Measurements from ENCODE around the gene USP7. TPM values are rescaled to one million over a fixed set of nuclear protein-coding genes. Genes with fewer than 3 reads are reported as not detected.
"Not testable (repeated sequence)": the region's sequence is repeated elsewhere in the genome, so short reads cannot be mapped to it uniquely, and the experiment has no call there.

Gene USP7
- total RNA-seq, 1 experiment from 2014 or later, result 148 TPM

- no TSS peak for BruUV-seq (replicated peaks)
Observed at GRCh38 chr16:8982816-8983215, 19.1 kb upstream of the USP7 start.

DNA sequence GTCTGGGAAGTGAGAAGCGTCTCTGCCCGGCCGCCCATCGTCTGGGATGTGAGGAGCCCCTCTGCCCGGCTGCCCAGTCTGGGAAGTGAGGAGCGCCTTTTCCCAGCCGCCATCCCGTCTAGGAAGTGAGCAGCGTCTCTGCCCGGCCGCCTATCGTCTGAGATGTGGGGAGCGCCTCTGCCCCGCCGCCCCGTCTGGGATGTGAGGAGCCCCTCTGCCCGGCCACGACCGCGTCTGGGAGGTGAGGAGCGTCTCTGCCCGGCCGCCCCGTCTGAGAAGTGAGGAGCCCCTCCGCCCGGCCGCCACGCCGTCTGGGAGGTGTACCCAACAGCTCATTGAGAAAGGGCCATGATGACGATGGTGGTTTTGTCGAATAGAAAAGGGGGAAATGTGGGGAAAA lies 18.2 kb upstream of the USP7 start:
- intact Hi-C loops (cut with micrococcal nuclease; ENCODE audit: unreplicated experiment); DNase-seq; BruUV-seq (replicated peaks); H3K4me3 ChIP-seq (ENCODE audit: low read depth, low read length); H3K4me3 Mint-ChIP-seq (ENCODE audit: unreplicated experiment); H3K36me3 ChIP-seq (ENCODE audit: control insufficient read depth, insufficient read depth, low read length); H3K9me3 ChIP-seq; H3K27me3 Mint-ChIP-seq (ENCODE audit: insufficient read depth, unreplicated experiment); H3K4me1 ChIP-seq; CTCF ChIA-PET; H3K36me3 Mint-ChIP-seq (ENCODE audit: insufficient read depth, unreplicated experiment); H3K9me3 Mint-ChIP-seq (ENCODE audit: unreplicated experiment); H3K27me3 ChIP-seq (replicated peaks; ENCODE audit: control insufficient read depth, insufficient read depth, low read length); H3K27ac Mint-ChIP-seq (ENCODE audit: unreplicated experiment); H3K4me1 Mint-ChIP-seq (ENCODE audit: low read depth, unreplicated experiment); POLR2A ChIA-PET: not testable (repeated sequence)

More at GRCh38 chr16:8982816-8983215, 19.1 kb upstream of the USP7 start:
- TF ChIP-seq CTCF (IDR thresholded peaks at IDR 0.05; ENCODE audit: insufficient read depth in 1 of 2, low read depth in 1 of 2, low read length in 1 of 2, severe bottlenecking in 1 of 2, unreplicated experiment in 1 of 2), result no peak
- Mint-ChIP-seq H3K4me1 (ENCODE audit: low read depth, unreplicated experiment) (peaks cover 7% of the 10 kb centered on the region), H3K27me3 (ENCODE audit: insufficient read depth, unreplicated experiment) (no peaks in the 10 kb centered on the region), H3K4me3 (ENCODE audit: unreplicated experiment) (no peak overlapping the region), H3K36me3 (ENCODE audit: insufficient read depth, unreplicated experiment) (no peaks in the 10 kb centered on the region), H3K27ac (ENCODE audit: unreplicated experiment) (no peak overlapping the region), H3K9me3 (ENCODE audit: unreplicated experiment) (no peaks in the 10 kb centered on the region)
- no peak for DNase-seq
- Histone ChIP-seq H3K4me1 (peaks cover 13% of the 10 kb centered on the region), H3K4me3 (ENCODE audit: low read depth, low read length) (no peak overlapping the region), H3K36me3 (ENCODE audit: control insufficient read depth, insufficient read depth, low read length) (no peaks in the 10 kb centered on the region), H3K27me3 (replicated peaks; ENCODE audit: control insufficient read depth, insufficient read depth, low read length) (no peaks in the 10 kb centered on the region), H3K9me3 (no peaks in the 10 kb centered on the region)
- CTCF ChIA-PET, result interaction anchor here (0.7 kb wide), 1 partner anchor 26 kb away, joined by 3 read pairs; no protein-coding TSS in a partner anchor
- POLR2A ChIA-PET, result no interaction called here
- intact Hi-C loops (cut with micrococcal nuclease; ENCODE audit: unreplicated experiment), result no loop called here

DNA sequence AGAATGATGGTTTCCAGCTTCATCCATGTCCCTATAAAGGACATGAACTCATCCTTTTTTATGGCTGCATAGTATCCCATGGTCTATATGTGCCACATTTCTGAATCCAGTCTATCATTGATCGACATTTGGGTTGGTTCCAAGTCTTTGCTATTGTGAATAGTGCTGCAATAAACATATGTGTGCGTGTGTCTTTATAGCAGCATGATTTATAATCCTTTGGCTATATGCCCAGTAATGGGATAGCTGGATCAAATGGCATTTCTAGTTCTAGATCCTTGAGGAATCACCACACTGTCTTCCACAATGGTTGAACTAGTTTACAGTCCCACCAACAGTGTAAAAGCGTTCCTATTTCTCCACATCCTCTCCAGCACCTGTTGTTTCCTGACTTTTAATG lies 12.5 kb upstream of the USP7 start:
- H3K36me3 ChIP-seq (ENCODE audit: control insufficient read depth, insufficient read depth, low read length); H3K4me3 ChIP-seq (ENCODE audit: low read depth, low read length); POLR2A ChIA-PET; H3K4me1 ChIP-seq; intact Hi-C loops (cut with micrococcal nuclease; ENCODE audit: unreplicated experiment); H3K9me3 ChIP-seq; H3K27ac Mint-ChIP-seq (ENCODE audit: unreplicated experiment); H3K4me3 Mint-ChIP-seq (ENCODE audit: unreplicated experiment); BruUV-seq (replicated peaks); H3K4me1 Mint-ChIP-seq (ENCODE audit: low read depth, unreplicated experiment); DNase-seq; H3K36me3 Mint-ChIP-seq (ENCODE audit: insufficient read depth, unreplicated experiment); H3K27me3 ChIP-seq (replicated peaks; ENCODE audit: control insufficient read depth, insufficient read depth, low read length); CTCF ChIA-PET; H3K9me3 Mint-ChIP-seq (ENCODE audit: unreplicated experiment); H3K27me3 Mint-ChIP-seq (ENCODE audit: insufficient read depth, unreplicated experiment): not testable (repeated sequence)

- POLR2A ChIA-PET, result no interaction called here
- intact Hi-C loops (cut with micrococcal nuclease; ENCODE audit: unreplicated experiment), result no loop called here
- Histone ChIP-seq H3K36me3 (ENCODE audit: control insufficient read depth, insufficient read depth, low read length) (no peaks in the 10 kb centered on the region), H3K9me3 (no peaks in the 10 kb centered on the region), H3K27me3 (replicated peaks; ENCODE audit: control insufficient read depth, insufficient read depth, low read length) (no peaks in the 10 kb centered on the region), H3K4me1 (no peaks in the 10 kb centered on the region), H3K4me3 (ENCODE audit: low read depth, low read length) (no peak overlapping the region)
- no peak for TF ChIP-seq CTCF (IDR thresholded peaks at IDR 0.05; ENCODE audit: insufficient read depth in 1 of 2, low read depth in 1 of 2, low read length in 1 of 2, severe bottlenecking in 1 of 2, unreplicated experiment in 1 of 2)
- no TSS peak for BruUV-seq (replicated peaks)
- Mint-ChIP-seq H3K27me3 (ENCODE audit: insufficient read depth, unreplicated experiment) (no peaks in the 10 kb centered on the region), H3K4me3 (ENCODE audit: unreplicated experiment) (no peak overlapping the region), H3K36me3 (ENCODE audit: insufficient read depth, unreplicated experiment) (no peaks in the 10 kb centered on the region), H3K4me1 (ENCODE audit: low read depth, unreplicated experiment) (no peaks in the 10 kb centered on the region), H3K27ac (ENCODE audit: unreplicated experiment) (no peak overlapping the region), H3K9me3 (ENCODE audit: unreplicated experiment) (peaks cover 10% of the 10 kb centered on the region)
- CTCF ChIA-PET, result interaction anchor here (0.7 kb wide), 1 partner anchor 39 kb away, joined by 3 read pairs; no protein-coding TSS in a partner anchor
- no peak for DNase-seq
Observed at GRCh38 chr16:8975039-8975438, 11.3 kb upstream of the USP7 start.
